Liver (tissue), 9 donors: ENCODE results near the gene ELOVL2. TPM values are rescaled to one million over a fixed set of nuclear protein-coding genes. Genes with fewer than 3 reads are reported as not detected.

Experiments
- DNase-seq: peaks from one replicate; pipeline ENCODE4 v3.0.0-alpha.2; 2017; ENCODE audit warnings: low spot score
- H3K27ac ChIP-seq, 2 donors: one replicate each; pipeline ENCODE4 v1.7.0; 2013; ENCODE audit warnings: inconsistent platforms in 2 of 2, low read length in 2 of 2, control low read depth in 1 of 2, low read depth in 1 of 2, mild to moderate bottlenecking in 1 of 2
- H3K27me3 ChIP-seq, 4 donors: one replicate each; pipeline versions ENCODE4 v1.6.1 to v1.7.0; 2013; ENCODE audit warnings: low read length in 3 of 4, inconsistent platforms in 1 of 4, mild to moderate bottlenecking in 1 of 4, moderate library complexity in 1 of 4; ENCODE audit not compliant: control insufficient read depth in 4 of 4, insufficient read depth in 4 of 4
- H3K36me3 ChIP-seq, 4 donors: one replicate each; pipeline versions ENCODE4 v1.6.1 to v1.7.0; 2013; ENCODE audit warnings: low read length in 3 of 4, mild to moderate bottlenecking in 3 of 4, low read depth in 1 of 4, moderate library complexity in 1 of 4; ENCODE audit not compliant: control insufficient read depth in 4 of 4, insufficient read depth in 3 of 4
- H3K4me1 ChIP-seq, 4 donors: one replicate each; pipeline versions ENCODE4 v1.6.1 to v1.7.0; 2013; ENCODE audit warnings: low read length in 3 of 4, mild to moderate bottlenecking in 3 of 4, moderate library complexity in 1 of 4; ENCODE audit not compliant: control insufficient read depth in 4 of 4, insufficient read depth in 4 of 4
- H3K4me3 ChIP-seq, 3 donors: one replicate each; pipeline versions ENCODE4 v1.6.1 to v1.7.0; 2013; ENCODE audit warnings: low read length in 3 of 3, control low read depth in 1 of 3, low read depth in 1 of 3, mild to moderate bottlenecking in 1 of 3
- H3K9ac ChIP-seq, 2 donors: one replicate each; pipeline ENCODE4 v1.7.0; 2013; ENCODE audit warnings: low read length in 2 of 2, mild to moderate bottlenecking in 2 of 2, moderate library complexity in 2 of 2, control low read depth in 1 of 2, low read depth in 1 of 2
- H3K9me3 ChIP-seq, 4 donors: one replicate each; pipeline versions ENCODE4 v1.6.1 to v1.7.0; 2013; ENCODE audit warnings: low read length in 3 of 4; ENCODE audit not compliant: control insufficient read depth in 4 of 4
- EGR1 ChIP-seq, 2 donors: IDR thresholded peaks; 2 replicates each; pipeline ENCODE4 v1.6.1; 2016 to 2018; ENCODE audit warnings: antibody characterized with exemption in 2 of 2, low read depth in 2 of 2
- FOXA1 ChIP-seq: IDR thresholded peaks from 2 replicates; pipeline ENCODE4 v1.6.1; 2016; ENCODE audit warnings: antibody characterized with exemption
- FOXA2 ChIP-seq: IDR thresholded peaks from 2 replicates; pipeline ENCODE4 v1.6.1; 2016; ENCODE audit warnings: antibody characterized with exemption
- HNF4A ChIP-seq, 2 donors: conservative IDR thresholded peaks; 2 replicates each; pipeline ENCODE4 v1.6.1; 2016; ENCODE audit warnings: antibody characterized with exemption in 2 of 2, mild to moderate bottlenecking in 2 of 2
- HNF4G ChIP-seq: IDR thresholded peaks from 2 replicates; pipeline ENCODE4 v1.6.1; 2016; ENCODE audit warnings: antibody characterized with exemption
- MAX ChIP-seq: IDR thresholded peaks from 2 replicates; pipeline ENCODE4 v1.6.1; 2016; ENCODE audit warnings: antibody characterized with exemption
- NR2F2 ChIP-seq: IDR thresholded peaks from 2 replicates; pipeline ENCODE4 v1.6.1; 2016; ENCODE audit warnings: antibody characterized with exemption
- RAD21 ChIP-seq, 2 donors: IDR thresholded peaks; 2 replicates each; pipeline ENCODE4 v1.6.1; 2016; ENCODE audit warnings: antibody characterized with exemption in 2 of 2, mild to moderate bottlenecking in 2 of 2
- REST ChIP-seq: IDR thresholded peaks from 2 replicates; pipeline ENCODE4 v1.6.1; 2016; ENCODE audit warnings: antibody characterized with exemption, mild to moderate bottlenecking
- SP1 ChIP-seq: IDR thresholded peaks from 2 replicates; pipeline ENCODE4 v1.6.1; 2018; ENCODE audit warnings: antibody characterized with exemption, mild to moderate bottlenecking
- YY1 ChIP-seq: IDR thresholded peaks from 2 replicates; pipeline ENCODE4 v1.6.1; 2016; ENCODE audit warnings: antibody characterized with exemption, mild to moderate bottlenecking
- ZBTB33 ChIP-seq: IDR thresholded peaks from 2 replicates; pipeline ENCODE4 v1.6.1; 2016; ENCODE audit warnings: antibody characterized with exemption
- WGBS: extraction: QIAGEN DNeasy Blood & Tissue Kit; methylation state at CpG from one replicate; pipeline ENCODE4 v1.1.7; 2013; 5-methylcytosine and 5-hydroxymethylcytosine counted together
- polyA plus RNA-seq, 2 donors: library from polyadenylated mRNA; stranded (reverse) in 1 of 2; unstranded in 1 of 2; fragments of 200-250 nt in 1 of 2; fragments of >200 nt in 1 of 2; fragmentation: Nextera tagmentation in 1 of 2; extraction: Ambion mirVana in 1 of 2; gene quantifications; one replicate each; pipeline versions ENCODE4 v1.2.1 to v1.2.3, GENCODE V29; 2013 to 2015
- total RNA-seq, 2 donors: library from RNA; depleted of rRNA; stranded (reverse); fragments of >200 nt; gene quantifications; one replicate each; pipeline ENCODE4 v1.2.3, GENCODE V29; 2014
- TF ChIP-seq, protein P1 (sequence below): fragments of 150-350 bp; IDR thresholded peaks from 2 replicates; pipeline ENCODE4 v1.5.1; 2017; ENCODE audit warnings: improper control_type of control experiment, low read depth, low read length; ENCODE audit not compliant: missing input control
- donor health status: healthy.
- donor health status: healthy.
- donor health status: healthy.
- donor health status: healthy.
- donor health status: healthy.

Gene ELOVL2
- total and polyA plus RNA-seq, 4 donors, result 7.1 to 28.5 (median 22.1) TPM

GRCh38 chr6:10949579-10950490 is 94.3 kb downstream of the ELOVL2 start:
- H3K36me3 ChIP-seq, result no peaks in the 10 kb centered on the region
- DNase-seq, result no peak
- no peaks in the 10 kb centered on the region for H3K4me1 ChIP-seq
- 90% methylated on average over 6 of the region's 6 CpGs for WGBS
- H3K27ac ChIP-seq, result no peak overlapping the region
- H3K9ac ChIP-seq, result no peak overlapping the region
- H3K27me3 ChIP-seq, result no peaks in the 10 kb centered on the region
- no peak for TF ChIP-seq HNF4G
- H3K4me3 ChIP-seq, result no peak overlapping the region
- H3K9me3 ChIP-seq, result no peaks in the 10 kb centered on the region

- H3K36me3 ChIP-seq, result no peaks in the 10 kb centered on the region
- no peak for DNase-seq
- no peak overlapping the region for H3K27ac ChIP-seq
- H3K4me1 ChIP-seq, result no peaks in the 10 kb centered on the region
- TF ChIP-seq REST, result no peak
- TF ChIP-seq FOXA2, result no peak
- TF ChIP-seq SP1, result no peak
- TF ChIP-seq, protein P1, sequence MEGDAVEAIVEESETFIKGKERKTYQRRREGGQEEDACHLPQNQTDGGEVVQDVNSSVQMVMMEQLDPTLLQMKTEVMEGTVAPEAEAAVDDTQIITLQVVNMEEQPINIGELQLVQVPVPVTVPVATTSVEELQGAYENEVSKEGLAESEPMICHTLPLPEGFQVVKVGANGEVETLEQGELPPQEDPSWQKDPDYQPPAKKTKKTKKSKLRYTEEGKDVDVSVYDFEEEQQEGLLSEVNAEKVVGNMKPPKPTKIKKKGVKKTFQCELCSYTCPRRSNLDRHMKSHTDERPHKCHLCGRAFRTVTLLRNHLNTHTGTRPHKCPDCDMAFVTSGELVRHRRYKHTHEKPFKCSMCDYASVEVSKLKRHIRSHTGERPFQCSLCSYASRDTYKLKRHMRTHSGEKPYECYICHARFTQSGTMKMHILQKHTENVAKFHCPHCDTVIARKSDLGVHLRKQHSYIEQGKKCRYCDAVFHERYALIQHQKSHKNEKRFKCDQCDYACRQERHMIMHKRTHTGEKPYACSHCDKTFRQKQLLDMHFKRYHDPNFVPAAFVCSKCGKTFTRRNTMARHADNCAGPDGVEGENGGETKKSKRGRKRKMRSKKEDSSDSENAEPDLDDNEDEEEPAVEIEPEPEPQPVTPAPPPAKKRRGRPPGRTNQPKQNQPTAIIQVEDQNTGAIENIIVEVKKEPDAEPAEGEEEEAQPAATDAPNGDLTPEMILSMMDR, result no peak
- no peak for TF ChIP-seq NR2F2
- TF ChIP-seq RAD21 (IDR thresholded peaks at IDR 0.05), result no peak
- no peak for TF ChIP-seq ZBTB33
- TF ChIP-seq FOXA1, result no peak
- TF ChIP-seq HNF4A (conservative IDR thresholded peaks at IDR 0.05), result no peak
- no peak for TF ChIP-seq MAX
- TF ChIP-seq YY1, result no peak
- TF ChIP-seq EGR1 (IDR thresholded peaks at IDR 0.05; ENCODE audit: low read depth in 2 of 2), result no peak
- TF ChIP-seq HNF4G, result no peak
- no peaks in the 10 kb centered on the region for H3K9me3 ChIP-seq
- H3K4me3 ChIP-seq, result no peak overlapping the region
- no peak overlapping the region for H3K9ac ChIP-seq
- WGBS, result 94% methylated on average over 5 of the region's 5 CpGs
- H3K27me3 ChIP-seq, result no peaks in the 10 kb centered on the region
Observed at GRCh38 chr6:10947966-10948365, 96.1 kb downstream of the ELOVL2 start.
